Inflammatory macrophage (primary cell): ENCODE data around the gene ANAPC15.
A peak's percentile ranks its signal among the peaks of the same experiment; 100 is the strongest.
"Not testable (repeated sequence)": the region's sequence is repeated elsewhere in the genome, so short reads cannot be mapped to it uniquely, and the experiment has no call there.

Experiments used
- DNase-seq, 2 donors: peaks; one replicate each; pipeline ENCODE4 v3.0.0-alpha.2; 2020 to 2022
- total RNA-seq, 18 experiments: gene quantifications; one replicate each; lab custom pipeline; 2026; ENCODE audit warnings: mixed read lengths in 6 of 18, inconsistent platforms in 2 of 18; lab: John Stamatoyannopoulos, UW

ANAPC15 gene
- 12.1 to 30.5 (median 21.0) reads per million in 18 experiments for total RNA-seq

GRCh38 chr11:72112143-72112977 is at the start of gene ANAPC15:
Gene ANAPC15, minus strand, starts transcription at chr11:72112695. Its CDS starts 1,419 bp downstream, at chr11:72111276.
- peak; percentile 100 for DNase-seq

DNA sequence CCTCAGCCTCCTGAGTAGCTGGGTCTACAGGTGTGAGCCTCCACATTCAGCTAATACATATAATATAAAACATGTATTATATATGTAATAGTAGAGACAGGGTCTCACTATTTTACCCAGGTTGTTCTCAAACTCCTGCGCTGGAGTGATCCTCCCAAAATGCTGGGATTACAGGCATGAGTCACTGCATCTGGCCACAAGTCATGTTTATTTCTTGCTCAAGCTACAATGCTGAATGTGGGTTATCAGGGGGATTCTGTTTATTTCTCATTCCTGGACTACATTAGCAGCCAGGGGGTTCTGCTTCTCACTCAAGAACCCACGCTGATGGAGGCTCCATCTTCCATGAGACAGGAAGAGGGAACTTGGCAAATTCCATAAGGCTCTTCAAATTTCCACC is 47.8 kb upstream of the ANAPC15 start:
- DNase-seq: no peak

GRCh38 chr11:72157131-72157530 is 44.6 kb upstream of the ANAPC15 start:
- DNase-seq: no peak

- no peak for DNase-seq
Observed at GRCh38 chr11:72155751-72156150, 43.3 kb upstream of the ANAPC15 start.

- no peak for DNase-seq
Observed at GRCh38 chr11:72154816-72155215, 42.3 kb upstream of the ANAPC15 start.

DNA sequence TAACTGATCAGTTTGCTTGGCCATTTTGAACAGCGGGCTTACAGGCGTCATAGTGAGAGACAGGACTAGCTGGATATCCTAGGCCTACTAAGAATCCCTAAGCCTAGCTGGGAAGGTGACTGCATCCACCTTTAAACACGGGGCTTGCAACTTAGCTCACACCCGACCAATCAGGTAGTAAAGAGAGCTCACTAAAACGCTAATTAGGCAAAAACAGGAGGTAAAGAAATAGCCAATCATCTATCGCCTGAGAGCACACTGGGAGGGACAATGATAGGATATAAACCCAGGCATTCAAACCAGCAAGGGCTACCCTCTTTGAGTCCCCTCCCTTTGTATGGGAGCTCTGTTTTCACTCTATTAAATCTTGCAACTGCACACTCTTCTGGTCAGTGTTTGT is 41.4 kb upstream of the ANAPC15 start:
- not testable (repeated sequence) for DNase-seq

- DNase-seq: no peak
Observed at GRCh38 chr11:72150882-72151281, 38.4 kb upstream of the ANAPC15 start.

GRCh38 chr11:72146625-72147024 is 34.1 kb upstream of the ANAPC15 start:
- DNase-seq: no peak

GRCh38 chr11:72144807-72145565 is 32.5 kb upstream of the ANAPC15 start:
- DNase-seq: no peak

- DNase-seq: not testable (repeated sequence)
Observed at GRCh38 chr11:72142543-72142942, 30.0 kb upstream of the ANAPC15 start.

DNA sequence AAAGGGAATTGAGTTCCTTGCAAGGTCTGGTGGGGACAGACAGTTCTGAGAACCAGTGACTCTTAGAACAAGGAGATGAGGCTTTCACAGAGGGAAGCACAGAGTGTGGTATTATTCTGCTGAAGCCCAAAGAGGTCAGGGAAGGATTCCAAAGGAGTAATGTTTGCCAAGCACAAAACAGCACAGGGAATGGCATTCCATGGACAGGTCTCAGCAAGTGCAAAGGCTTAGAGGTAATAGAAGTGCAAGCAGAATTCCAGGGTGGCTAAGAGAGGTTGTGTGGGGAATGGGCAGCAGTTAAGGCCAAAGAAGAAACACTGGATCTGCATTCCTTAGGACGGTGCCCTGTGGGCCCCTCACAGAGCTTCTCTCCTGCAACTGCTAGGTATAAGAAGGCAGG is 29.6 kb upstream of the ANAPC15 start:
- DNase-seq: not testable (repeated sequence)

DNA sequence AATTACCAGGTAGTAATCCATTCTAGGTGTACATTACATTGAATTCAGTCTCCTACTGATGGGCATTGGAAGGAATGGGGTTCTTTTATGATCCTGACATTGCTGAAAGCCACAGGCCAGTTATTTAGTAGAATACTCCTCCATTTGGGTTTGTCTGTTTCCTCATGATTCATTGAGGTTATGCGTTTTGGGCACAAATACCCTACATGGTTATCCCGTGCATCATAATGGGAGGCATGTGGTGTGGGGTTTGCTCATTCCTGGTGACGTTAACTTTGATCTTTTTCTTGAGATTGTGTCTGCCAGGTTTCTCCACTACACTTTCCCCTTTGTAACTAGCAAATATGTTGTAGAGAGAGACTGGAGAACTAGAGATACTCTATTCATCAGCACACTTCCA is 28.6 kb upstream of the ANAPC15 start:
- no peak for DNase-seq

GRCh38 chr11:72140661-72141060 is 28.2 kb upstream of the ANAPC15 start:
- DNase-seq: no peak

DNA sequence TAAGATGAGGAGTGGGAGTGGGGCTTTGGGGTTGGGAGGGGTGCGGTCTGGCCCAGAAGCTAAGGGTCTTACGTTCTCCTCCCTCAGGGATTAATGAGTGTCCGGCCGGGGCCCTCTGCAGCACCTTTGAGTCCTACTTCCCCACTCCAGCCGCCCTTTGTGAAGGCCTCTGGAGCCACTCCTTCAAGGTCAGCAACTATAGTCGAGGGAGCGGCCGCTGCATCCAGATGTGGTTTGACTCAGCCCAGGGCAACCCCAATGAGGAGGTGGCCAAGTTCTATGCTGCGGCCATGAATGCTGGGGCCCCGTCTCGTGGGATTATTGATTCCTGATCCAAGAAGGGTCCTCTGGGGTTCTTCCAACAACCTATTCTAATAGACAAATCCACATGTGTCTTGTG is 27.0 kb upstream of the ANAPC15 start:
- no peak for DNase-seq

GRCh38 chr11:72138821-72139390 is 26.4 kb upstream of the ANAPC15 start:
- no peak for DNase-seq

DNA sequence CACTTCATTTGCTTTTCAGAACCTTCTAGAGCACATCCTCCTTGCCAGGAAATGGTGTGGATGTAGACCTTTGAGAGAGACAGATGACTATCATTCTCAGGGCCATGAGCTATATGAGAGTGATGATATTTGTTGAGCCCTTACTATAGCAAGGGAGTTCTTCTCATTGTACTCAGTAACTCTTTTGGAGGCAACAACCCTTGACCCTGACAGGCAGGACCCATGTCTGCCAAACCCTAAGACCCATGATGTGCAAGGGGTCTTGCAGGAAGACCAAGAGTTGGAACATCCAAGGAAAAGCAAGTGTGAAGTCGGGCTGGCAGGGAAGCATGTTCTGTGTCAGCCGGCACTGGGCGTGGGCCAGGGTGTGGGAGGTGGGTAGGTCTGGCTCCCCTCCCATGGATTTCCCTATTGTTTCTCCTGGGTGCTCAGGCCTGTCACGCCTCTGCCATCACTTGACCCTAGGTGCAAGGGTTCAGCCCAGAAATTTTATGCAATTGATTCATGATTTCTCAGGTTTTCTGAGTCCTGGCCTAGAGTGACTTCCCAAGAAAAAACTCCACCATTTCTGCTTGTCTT is 24.3 kb upstream of the ANAPC15 start:
- DNase-seq: no peak

DNA sequence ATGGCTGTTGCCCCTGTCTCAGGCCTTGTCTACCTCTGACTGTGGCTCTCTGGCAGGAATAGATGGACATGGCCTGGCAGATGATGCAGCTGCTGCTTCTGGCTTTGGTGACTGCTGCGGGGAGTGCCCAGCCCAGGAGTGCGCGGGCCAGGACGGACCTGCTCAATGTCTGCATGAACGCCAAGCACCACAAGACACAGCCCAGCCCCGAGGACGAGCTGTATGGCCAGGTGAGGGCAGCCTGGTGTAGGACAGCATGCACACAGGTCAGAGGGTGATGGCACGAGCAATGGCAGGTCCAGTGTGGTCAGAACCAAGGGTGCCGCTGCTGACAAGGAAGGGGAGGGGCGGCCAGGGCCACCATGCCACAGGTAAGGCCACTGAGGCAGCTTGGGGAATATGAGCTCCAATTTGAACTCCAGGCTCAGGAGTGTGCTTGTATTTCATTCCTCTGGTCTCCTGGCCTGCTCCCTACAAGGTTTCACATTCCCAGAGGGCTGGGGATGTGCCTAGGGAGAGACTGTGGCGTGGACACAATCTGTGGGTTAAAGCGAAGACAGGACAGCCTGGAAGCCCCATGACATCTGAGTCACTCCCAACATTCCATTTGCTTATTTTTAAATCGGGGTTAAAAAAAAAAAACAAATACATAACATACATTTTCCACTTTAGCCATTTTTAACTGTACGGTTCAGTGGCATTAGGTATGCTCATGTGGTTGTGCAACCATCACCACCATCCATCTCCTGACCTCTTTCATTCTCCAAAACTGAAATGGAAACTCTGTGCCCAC is 23.6 kb upstream of the ANAPC15 start:
- no peak for DNase-seq

GRCh38 chr11:72135473-72135872 is 23.0 kb upstream of the ANAPC15 start, which contains the start of gene FOLR3:
Gene FOLR3, plus strand, starts transcription at chr11:72135725. Its CDS starts 228 bp downstream, at chr11:72135953.
- peak; percentile 71 to 81 for DNase-seq

GRCh38 chr11:72132646-72133045 is 20.2 kb upstream of the ANAPC15 start:
- DNase-seq: peak; percentile 44 to 88

GRCh38 chr11:72129381-72129780 is 16.9 kb upstream of the ANAPC15 start:
- no peak for DNase-seq

DNA sequence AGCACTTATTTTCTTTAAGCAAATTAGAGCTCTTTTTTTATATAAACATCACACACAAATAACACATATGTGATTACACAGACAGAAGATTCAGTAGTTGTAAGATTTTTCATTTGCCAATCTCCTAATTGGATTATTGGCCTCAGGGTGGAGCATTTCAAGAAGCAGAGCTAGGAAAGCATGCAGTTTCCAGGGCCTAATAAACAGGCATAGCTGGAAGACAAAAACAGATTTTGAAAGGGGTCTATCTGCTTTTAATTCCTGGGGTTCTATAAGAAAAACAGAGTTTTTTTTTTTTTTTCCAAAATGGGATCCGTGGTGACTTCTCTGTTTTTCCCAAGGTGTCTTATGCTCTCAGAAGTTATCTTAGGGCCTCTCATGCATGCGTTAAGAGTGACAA is 15.4 kb upstream of the ANAPC15 start:
- no peak for DNase-seq

- DNase-seq: no peak
Observed at GRCh38 chr11:72125956-72126355, 13.5 kb upstream of the ANAPC15 start.
